Cardiac muscle cell (in vitro differentiated cells and primary cell): ENCODE data around the gene CBFA2T3. TPM values are rescaled to one million over a fixed set of nuclear protein-coding genes. Genes with fewer than 3 reads are reported as not detected.

Source experiments
- DNase-seq, 2 donors: peaks; one replicate each; pipeline versions ENCODE4 v3.0.0 to v3.0.0-alpha.2; 2010 to 2017; ENCODE audit warnings: low read depth in 1 of 2, low spot score in 1 of 2
- H3K27ac ChIP-seq: fragments of 200-600 bp; sonication (generic); 2 replicates; pipeline ENCODE4 v1.5.1; 2016
- H3K27me3 ChIP-seq: fragments of 200-600 bp; sonication (generic); 2 replicates; pipeline ENCODE4 v1.6.0; 2016; ENCODE audit warnings: control low read depth
- H3K36me3 ChIP-seq: fragments of 200-600 bp; sonication (generic); 2 replicates; pipeline ENCODE4 v1.5.1; 2016; ENCODE audit warnings: control low read depth
- H3K4me1 ChIP-seq: fragments of 200-600 bp; sonication (generic); 2 replicates; pipeline ENCODE4 v1.8.1; 2017; ENCODE audit warnings: low read depth, mild to moderate bottlenecking, mixed run types
- H3K4me3 ChIP-seq: fragments of 200-600 bp; sonication (generic); 2 replicates; pipeline ENCODE4 v1.5.1; 2016; ENCODE audit warnings: mild to moderate bottlenecking
- H3K9me3 ChIP-seq: fragments of 200-600 bp; sonication (generic); 2 replicates; pipeline ENCODE4 v1.5.1; 2017; ENCODE audit warnings: low read depth, mild to moderate bottlenecking, control low read depth
- CTCF ChIP-seq: IDR thresholded peaks from 2 replicates; pipeline ENCODE4 v1.5.1; 2012; ENCODE audit warnings: low read depth, mild to moderate bottlenecking, low read length
- polyA plus RNA-seq: library from polyadenylated mRNA; unstranded; fragments of >200 nt; fragmentation: Nextera tagmentation; extraction: Ambion mirVana; gene quantifications from 2 replicates; pipeline ENCODE4 v1.2.1, GENCODE V29; 2016
- total RNA-seq: library from RNA; depleted of rRNA; stranded (reverse); fragments of >200 nt; gene quantifications from 2 replicates; pipeline ENCODE4 v1.2.3, GENCODE V29; 2016

CBFA2T3 gene
- total and polyA plus RNA-seq, 2 experiments from 2014 or later: 0.69 to 1.5 TPM

GRCh38 chr16:88993946-88994600 is 17.1 kb upstream of the CBFA2T3 start:
- Histone ChIP-seq H3K27me3 (no peaks in the 10 kb centered on the region), H3K4me3 (no peak overlapping the region)

GRCh38 chr16:88993166-88993761 is 16.3 kb upstream of the CBFA2T3 start:
- Histone ChIP-seq H3K4me3 (no peak overlapping the region), H3K36me3 (no peaks in the 10 kb centered on the region), H3K27me3 (no peaks in the 10 kb centered on the region), H3K27ac (peak overlapping the region; percentile 44), H3K9me3 (no peaks in the 10 kb centered on the region), H3K4me1 (peaks cover 12% of the 10 kb centered on the region)
- no peak for TF ChIP-seq CTCF
- DNase-seq: peak in 1 of 2 donors; percentile 4

More at GRCh38 chr16:88993946-88994600, 17.1 kb upstream of the CBFA2T3 start:
- no peaks in the 10 kb centered on the region for H3K9me3 ChIP-seq
- H3K36me3 ChIP-seq: no peaks in the 10 kb centered on the region
- no peak for DNase-seq
- TF ChIP-seq CTCF: no peak
- H3K4me1 ChIP-seq: peaks cover 12% of the 10 kb centered on the region
- H3K27ac ChIP-seq: no peak overlapping the region

- H3K4me1 ChIP-seq: peaks cover 12% of the 10 kb centered on the region
- H3K27ac ChIP-seq: peak overlapping the region; percentile 44
- no peaks in the 10 kb centered on the region for H3K36me3 ChIP-seq
- H3K4me3 ChIP-seq: no peak overlapping the region
- TF ChIP-seq CTCF: no peak
- H3K9me3 ChIP-seq: no peaks in the 10 kb centered on the region
- DNase-seq: peak in 1 of 2 donors; percentile 39
- H3K27me3 ChIP-seq: no peaks in the 10 kb centered on the region
Observed at GRCh38 chr16:88992351-88993165, 15.6 kb upstream of the CBFA2T3 start.

GRCh38 chr16:88991813-88992350 is 14.9 kb upstream of the CBFA2T3 start:
- Histone ChIP-seq H3K9me3 (no peaks in the 10 kb centered on the region), H3K36me3 (no peaks in the 10 kb centered on the region), H3K4me1 (peaks cover 12% of the 10 kb centered on the region), H3K27me3 (no peaks in the 10 kb centered on the region), H3K4me3 (no peak overlapping the region), H3K27ac (no peak overlapping the region)
- no peak for TF ChIP-seq CTCF
- DNase-seq: no peak

- Histone ChIP-seq H3K9me3 (no peaks in the 10 kb centered on the region), H3K4me1 (peaks cover 12% of the 10 kb centered on the region), H3K27ac (no peak overlapping the region), H3K27me3 (no peaks in the 10 kb centered on the region), H3K36me3 (no peaks in the 10 kb centered on the region), H3K4me3 (no peak overlapping the region)
- TF ChIP-seq CTCF: no peak
- DNase-seq: no peak
Observed at GRCh38 chr16:88989852-88990547, 13.0 kb upstream of the CBFA2T3 start.
